ENCODE measurements around the gene FAM236C.
"Not testable (repeated sequence)": the region's sequence is repeated elsewhere in the genome, so short reads cannot be mapped to it uniquely, and the experiment has no call there.

The FAM236C gene

GRCh38 chrX:72912315-72912714 is at the start of gene FAM236C:
Gene FAM236C, plus strand, starts transcription at chrX:72912615. Its CDS starts 100 bp downstream, at chrX:72912715.
- DNase-seq: not testable (repeated sequence)

GRCh38 chrX:72882898-72883297 is 29.5 kb upstream of the FAM236C start:
- not testable (repeated sequence) for DNase-seq

- not testable (repeated sequence) for DNase-seq
These were observed 22.7 kb upstream of the FAM236C start for GRCh38 chrX:72889740-72890139.

GRCh38 chrX:72916096-72916495 is 3.7 kb downstream of the FAM236C start:
- not testable (repeated sequence) for DNase-seq

- DNase-seq: not testable (repeated sequence)
These were observed 19.9 kb downstream of the FAM236C start for GRCh38 chrX:72932283-72932682.

GRCh38 chrX:72936455-72936854 is 24.0 kb downstream of the FAM236C start:
- DNase-seq: not testable (repeated sequence)

GRCh38 chrX:72936882-72937455 is 24.6 kb downstream of the FAM236C start:
- DNase-seq: not testable (repeated sequence)

- DNase-seq: not testable (repeated sequence)
These were observed 25.5 kb downstream of the FAM236C start, which contains the start of gene FAM236A for GRCh38 chrX:72937906-72938305. Gene FAM236A, plus strand, starts transcription at chrX:72938206. Its CDS starts 57 bp downstream, at chrX:72938263.

GRCh38 chrX:72942272-72942671 is 29.9 kb downstream of the FAM236C start:
- not testable (repeated sequence) for DNase-seq

- not testable (repeated sequence) for DNase-seq
These were observed 30.8 kb downstream of the FAM236C start for GRCh38 chrX:72943035-72943818.

- not testable (repeated sequence) for DNase-seq
These were observed 31.4 kb downstream of the FAM236C start, which contains the start of gene DMRTC1 for GRCh38 chrX:72943819-72944169. Gene DMRTC1, minus strand, starts transcription at chrX:72943837. Its CDS starts 68,143 bp downstream, at chrX:72875694.

- not testable (repeated sequence) for DNase-seq
These were observed 47.6 kb downstream of the FAM236C start for GRCh38 chrX:72959971-72960370.
